ENCODE data around the gene DRD2. TPM values are rescaled to one million over a fixed set of nuclear protein-coding genes. Genes with fewer than 3 reads are reported as not detected.

DRD2 gene
- total RNA-seq, 2 donors from 2014 or later, result 0.26 TPM; not detected in 1

GRCh38 chr11:113497066-113497910, 22.1 kb upstream of the DRD2 start:
- H3K27ac ChIP-seq, result no peak overlapping the region
- 58 to 66% methylated on average over 4 of the region's 4 CpGs for WGBS, 2 donors

GRCh38 chr11:113496026-113496651, 20.9 kb upstream of the DRD2 start:
- WGBS, 2 donors, result 54 to 63% methylated on average over 3 of the region's 3 CpGs
- Histone ChIP-seq H3K4me3 (no peak overlapping the region), H3K4me1 (no peaks in the 10 kb centered on the region), H3K27ac (no peak overlapping the region), H3K36me3 (replicated peaks in 1 of 2; ENCODE audit: insufficient read depth in 1 of 2, low read depth in 2 of 2) (no peaks in the 10 kb centered on the region), H3K9me3 (no peaks in the 10 kb centered on the region), H3K27me3 (no peaks in the 10 kb centered on the region)
- ATAC-seq (no peak), DNase-seq (no peak)
- intact Hi-C loops (cut with DNase I), result no loop called here
- no peak for TF ChIP-seq CTCF (IDR thresholded peaks at IDR 0.05)
- TF ChIP-seq POLR2A (IDR thresholded peaks at IDR 0.05), result no peak

More at GRCh38 chr11:113497066-113497910, 22.1 kb upstream of the DRD2 start:
- TF ChIP-seq CTCF (IDR thresholded peaks at IDR 0.05), result no peak
- TF ChIP-seq POLR2A (IDR thresholded peaks at IDR 0.05), result no peak
- no peak overlapping the region for H3K4me3 ChIP-seq
- ATAC-seq (no peak), DNase-seq (no peak)
- no peaks in the 10 kb centered on the region for H3K27me3 ChIP-seq
- intact Hi-C loops (cut with DNase I), result no loop called here
- no peaks in the 10 kb centered on the region for H3K9me3 ChIP-seq
- H3K4me1 ChIP-seq, result no peaks in the 10 kb centered on the region
- H3K36me3 ChIP-seq (replicated peaks in 1 of 2; ENCODE audit: insufficient read depth in 1 of 2, low read depth in 2 of 2), result no peaks in the 10 kb centered on the region

GRCh38 chr11:113494021-113494420, 18.8 kb upstream of the DRD2 start:
- no peak for DNase-seq
- intact Hi-C loops (cut with DNase I), result no loop called here
- ATAC-seq, result no peak
- no peaks in the 10 kb centered on the region for H3K36me3 ChIP-seq (replicated peaks in 1 of 2; ENCODE audit: insufficient read depth in 1 of 2, low read depth in 2 of 2)
- no peaks in the 10 kb centered on the region for H3K9me3 ChIP-seq
- H3K27ac ChIP-seq, result no peak overlapping the region
- H3K4me3 ChIP-seq, result no peak overlapping the region
- TF ChIP-seq CTCF (IDR thresholded peaks at IDR 0.05) (no peak), POLR2A (IDR thresholded peaks at IDR 0.05) (no peak)
- H3K4me1 ChIP-seq, result no peaks in the 10 kb centered on the region
- 52 to 55% methylated on average over 6 of the region's 6 CpGs for WGBS, 2 donors
- H3K27me3 ChIP-seq, result no peaks in the 10 kb centered on the region

DNA sequence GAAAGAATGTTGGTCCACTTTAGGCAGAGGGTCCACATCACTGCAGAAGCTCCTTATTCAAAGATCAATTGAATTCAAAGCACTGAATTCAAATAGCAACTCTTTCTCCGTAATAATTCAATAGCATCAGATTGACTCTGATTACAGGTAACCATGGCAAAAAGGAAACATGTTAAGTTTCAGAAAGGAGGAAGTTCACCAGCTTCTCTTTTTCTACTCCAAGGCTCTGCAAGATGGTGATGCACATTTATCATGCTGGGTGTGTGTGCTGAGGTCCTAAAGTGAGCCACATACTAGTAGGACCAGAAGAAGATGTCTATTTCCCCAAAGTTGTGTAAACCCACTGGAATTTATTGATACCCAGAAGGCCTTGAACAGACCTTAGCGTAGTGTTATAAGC, 18.0 kb upstream of the DRD2 start:
- H3K27ac ChIP-seq, result no peak overlapping the region
- ATAC-seq, result no peak
- no peak for TF ChIP-seq POLR2A (IDR thresholded peaks at IDR 0.05)
- no peak for TF ChIP-seq CTCF (IDR thresholded peaks at IDR 0.05)
- H3K36me3 ChIP-seq (replicated peaks in 1 of 2; ENCODE audit: insufficient read depth in 1 of 2, low read depth in 2 of 2), result no peaks in the 10 kb centered on the region
- intact Hi-C loops (cut with DNase I), result no loop called here
- no peaks in the 10 kb centered on the region for H3K9me3 ChIP-seq
- H3K4me3 ChIP-seq, result no peak overlapping the region
- no peak for DNase-seq
- no peaks in the 10 kb centered on the region for H3K27me3 ChIP-seq
- no peaks in the 10 kb centered on the region for H3K4me1 ChIP-seq
- 67 to 77% methylated on average over 2 of the region's 2 CpGs for WGBS, 2 donors

Data from body of pancreas (tissue), 4 donors.